Fibroblast of lung (primary cell): ENCODE results near the gene SEC16A.

ENCODE experiments used
- EZH2 ChIP-seq: IDR thresholded peaks from 2 replicates; pipeline ENCODE4 v1.5.1; 2012; ENCODE audit warnings: low read length, control low read depth, mild to moderate bottlenecking; ENCODE audit errors: missing control alignments
- TF ChIP-seq, protein P1 (sequence below), 2 donors: IDR thresholded peaks in 1 of 2; conservative IDR thresholded peaks in 1 of 2; 1 replicate in 1 of 2; 2 replicates in 1 of 2; pipeline ENCODE4 v1.5.1; 2011 to 2012; ENCODE audit warnings: low read length in 2 of 2, control low read depth in 1 of 2, inconsistent platforms in 1 of 2, low read depth in 1 of 2, mild to moderate bottlenecking in 1 of 2

GRCh38 chr9:136474974-136475865 is 7.6 kb downstream of the SEC16A start:
- TF ChIP-seq, protein P1, sequence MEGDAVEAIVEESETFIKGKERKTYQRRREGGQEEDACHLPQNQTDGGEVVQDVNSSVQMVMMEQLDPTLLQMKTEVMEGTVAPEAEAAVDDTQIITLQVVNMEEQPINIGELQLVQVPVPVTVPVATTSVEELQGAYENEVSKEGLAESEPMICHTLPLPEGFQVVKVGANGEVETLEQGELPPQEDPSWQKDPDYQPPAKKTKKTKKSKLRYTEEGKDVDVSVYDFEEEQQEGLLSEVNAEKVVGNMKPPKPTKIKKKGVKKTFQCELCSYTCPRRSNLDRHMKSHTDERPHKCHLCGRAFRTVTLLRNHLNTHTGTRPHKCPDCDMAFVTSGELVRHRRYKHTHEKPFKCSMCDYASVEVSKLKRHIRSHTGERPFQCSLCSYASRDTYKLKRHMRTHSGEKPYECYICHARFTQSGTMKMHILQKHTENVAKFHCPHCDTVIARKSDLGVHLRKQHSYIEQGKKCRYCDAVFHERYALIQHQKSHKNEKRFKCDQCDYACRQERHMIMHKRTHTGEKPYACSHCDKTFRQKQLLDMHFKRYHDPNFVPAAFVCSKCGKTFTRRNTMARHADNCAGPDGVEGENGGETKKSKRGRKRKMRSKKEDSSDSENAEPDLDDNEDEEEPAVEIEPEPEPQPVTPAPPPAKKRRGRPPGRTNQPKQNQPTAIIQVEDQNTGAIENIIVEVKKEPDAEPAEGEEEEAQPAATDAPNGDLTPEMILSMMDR (conservative IDR thresholded peaks at IDR 0.05 in 1 of 2, IDR thresholded peaks at IDR 0.05 in 1 of 2; ENCODE audit: low read depth in 1 of 2, low read length in 2 of 2): no peak
- no peak for TF ChIP-seq EZH2
